NB4 (cell line): ENCODE results near the gene RGL2.

Experiments
- DNase-seq: peaks from one replicate; pipeline ENCODE4 v3.0.0; 2010; ENCODE audit warnings: low read depth
- H3K4me3 ChIP-seq: one replicate; pipeline ENCODE4 v1.5.1; 2011; ENCODE audit warnings: mild to moderate bottlenecking, low read depth, low read length, moderate library complexity
- CTCF ChIP-seq: IDR thresholded peaks from one replicate; pipeline ENCODE4 v1.5.1; 2012; ENCODE audit warnings: low read depth, low read length
- MAX ChIP-seq: IDR thresholded peaks from 2 replicates; pipeline ENCODE4 v1.6.1; 2011; ENCODE audit warnings: low read depth, low read length
- MYC ChIP-seq: IDR thresholded peaks from 2 replicates; pipeline ENCODE4 v1.6.1; 2011; ENCODE audit warnings: low read depth, low read length
- POLR2A ChIP-seq: IDR thresholded peaks from 2 replicates; pipeline ENCODE4 v1.6.1; 2011; ENCODE audit warnings: mild to moderate bottlenecking; ENCODE audit not compliant: insufficient read length; ENCODE audit errors: extremely low read depth

RGL2 gene

GRCh38 chr6:33317669-33318425 is 19.1 kb upstream of the RGL2 start, which contains the start of gene ZBTB22:
ZBTB22 (minus strand) TSS chr6:33317744; CDS start chr6:33316916, 828 bp downstream.
- TF ChIP-seq MYC = no peak
- no peak for TF ChIP-seq CTCF
- peak; percentile 39; the same call in 1 of the 2 replicates for TF ChIP-seq MAX
- TF ChIP-seq POLR2A = peak; percentile 28
- peak within 1 kb of the TSS; percentile 84 for H3K4me3 ChIP-seq

GRCh38 chr6:33317419-33317668 is 18.6 kb upstream of the RGL2 start:
- no peak for TF ChIP-seq MAX
- no peak for TF ChIP-seq CTCF
- TF ChIP-seq POLR2A = no peak
- TF ChIP-seq MYC = no peak
- peak overlapping the region; percentile 54 for H3K4me3 ChIP-seq
- no peak for DNase-seq

More at GRCh38 chr6:33317669-33318425, 19.1 kb upstream of the RGL2 start, which contains the start of gene ZBTB22:
- peak; percentile 99 for DNase-seq

GRCh38 chr6:33316603-33317418 is 18.1 kb upstream of the RGL2 start:
- DNase-seq = peak; percentile 26
- peak overlapping the region; percentile 54 for H3K4me3 ChIP-seq
- TF ChIP-seq POLR2A (no peak), CTCF (no peak), MYC (no peak), MAX (no peak)

GRCh38 chr6:33315793-33316602 is 17.3 kb upstream of the RGL2 start:
- TF ChIP-seq MYC (no peak), MAX (no peak), CTCF (no peak), POLR2A (no peak)
- no peak overlapping the region for H3K4me3 ChIP-seq
- no peak for DNase-seq

GRCh38 chr6:33314943-33315792 is 16.4 kb upstream of the RGL2 start:
- H3K4me3 ChIP-seq = no peak overlapping the region
- DNase-seq = peak; percentile 11
- TF ChIP-seq POLR2A (no peak), MYC (no peak)
